GM12875 (cell line): ENCODE results near the gene DCAKD.

Source experiments
- H3K4me3 ChIP-seq: one replicate; pipeline ENCODE4 v1.5.1; 2011; ENCODE audit warnings: low read depth, low read length, control low read depth
- TF ChIP-seq, protein P1 (sequence below): IDR thresholded peaks from 2 replicates; pipeline ENCODE4 v1.5.1; 2011; ENCODE audit warnings: low read depth, mild to moderate bottlenecking, control low read depth, inconsistent platforms, low read length, moderate library complexity, borderline replicate concordance; ENCODE audit not compliant: insufficient read depth

The DCAKD gene

DNA sequence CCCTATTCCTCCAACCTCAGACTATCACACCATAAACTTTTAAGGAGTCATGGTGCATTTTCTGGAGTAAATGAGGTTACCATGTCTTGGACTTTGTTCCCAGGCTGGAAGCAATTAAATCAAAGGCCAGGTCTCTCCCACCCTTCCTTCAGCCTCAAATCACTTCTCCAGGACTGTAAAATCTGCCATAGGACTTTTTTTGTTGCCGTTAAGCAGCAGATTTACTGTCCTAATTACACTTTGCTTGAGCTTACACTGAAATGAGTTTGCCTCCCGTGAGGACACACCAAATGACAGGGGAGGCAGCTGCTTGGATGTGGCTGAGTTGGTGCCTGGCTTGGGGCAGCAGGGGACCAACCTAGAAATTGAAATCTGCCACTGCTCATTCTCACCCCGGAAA is 14.7 kb downstream of the DCAKD start:
- TF ChIP-seq, protein P1, sequence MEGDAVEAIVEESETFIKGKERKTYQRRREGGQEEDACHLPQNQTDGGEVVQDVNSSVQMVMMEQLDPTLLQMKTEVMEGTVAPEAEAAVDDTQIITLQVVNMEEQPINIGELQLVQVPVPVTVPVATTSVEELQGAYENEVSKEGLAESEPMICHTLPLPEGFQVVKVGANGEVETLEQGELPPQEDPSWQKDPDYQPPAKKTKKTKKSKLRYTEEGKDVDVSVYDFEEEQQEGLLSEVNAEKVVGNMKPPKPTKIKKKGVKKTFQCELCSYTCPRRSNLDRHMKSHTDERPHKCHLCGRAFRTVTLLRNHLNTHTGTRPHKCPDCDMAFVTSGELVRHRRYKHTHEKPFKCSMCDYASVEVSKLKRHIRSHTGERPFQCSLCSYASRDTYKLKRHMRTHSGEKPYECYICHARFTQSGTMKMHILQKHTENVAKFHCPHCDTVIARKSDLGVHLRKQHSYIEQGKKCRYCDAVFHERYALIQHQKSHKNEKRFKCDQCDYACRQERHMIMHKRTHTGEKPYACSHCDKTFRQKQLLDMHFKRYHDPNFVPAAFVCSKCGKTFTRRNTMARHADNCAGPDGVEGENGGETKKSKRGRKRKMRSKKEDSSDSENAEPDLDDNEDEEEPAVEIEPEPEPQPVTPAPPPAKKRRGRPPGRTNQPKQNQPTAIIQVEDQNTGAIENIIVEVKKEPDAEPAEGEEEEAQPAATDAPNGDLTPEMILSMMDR = no peak
- H3K4me3 ChIP-seq = no peak overlapping the region

DNA sequence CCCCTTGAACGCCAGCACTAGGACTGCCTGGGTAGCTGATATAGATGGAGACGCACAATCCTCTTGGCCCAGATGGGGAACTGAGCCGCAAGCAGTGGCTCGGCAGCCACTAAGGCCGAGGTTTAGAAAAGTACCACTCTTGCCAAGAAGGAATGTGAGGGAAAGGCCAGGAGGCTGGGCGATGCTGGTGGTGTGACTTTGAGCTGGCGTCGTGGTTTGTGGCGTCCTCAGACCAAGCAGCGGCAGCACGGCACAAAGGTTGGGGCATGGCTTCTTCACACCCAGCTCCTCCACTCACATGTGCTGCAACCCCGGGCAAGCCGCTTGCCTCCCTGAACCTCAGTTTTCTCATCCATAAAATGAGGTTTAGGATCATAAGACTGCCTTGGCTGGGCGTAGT is 15.6 kb downstream of the DCAKD start:
- TF ChIP-seq, protein P1 = no peak
- no peak overlapping the region for H3K4me3 ChIP-seq

DNA sequence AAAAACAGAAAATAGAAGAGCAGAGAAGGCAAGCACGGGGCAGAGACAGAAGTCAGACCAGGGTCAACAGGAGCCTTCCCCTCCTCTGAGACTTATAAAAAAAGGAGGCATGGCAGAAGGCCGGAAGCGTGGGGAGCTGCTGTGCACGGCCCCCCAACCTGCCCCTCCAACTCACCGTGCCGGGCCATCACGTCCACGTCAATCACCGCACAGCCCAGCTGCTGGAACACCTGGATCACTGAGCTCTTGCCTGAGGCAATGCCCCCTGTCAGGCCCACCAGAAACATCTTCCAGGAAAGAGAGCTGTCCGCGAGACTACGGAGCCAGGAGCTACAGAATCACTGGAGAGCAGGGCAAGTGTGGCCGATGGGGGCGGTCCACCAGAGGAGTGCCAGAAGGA is 16.8 kb downstream of the DCAKD start:
- H3K4me3 ChIP-seq = no peak overlapping the region
- TF ChIP-seq, protein P1 = no peak

DNA sequence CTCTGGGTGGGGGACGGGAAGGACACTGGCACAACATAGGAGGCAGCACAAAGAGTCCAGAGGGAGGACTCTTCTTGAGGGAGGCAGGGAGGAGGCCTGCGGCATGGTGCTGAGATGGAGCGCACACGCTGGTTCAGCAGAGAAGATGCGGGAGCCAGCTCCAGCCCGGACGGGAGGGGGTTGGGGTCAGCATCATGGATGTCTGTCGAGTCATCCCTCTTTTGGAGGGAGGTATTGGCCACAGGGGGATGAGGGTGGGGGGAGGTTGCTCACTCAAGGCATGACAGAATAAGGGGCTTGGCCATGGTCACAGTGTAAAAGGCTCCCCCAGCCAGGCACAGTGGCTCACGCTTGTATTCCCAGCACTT is 19.3 kb downstream of the DCAKD start:
- TF ChIP-seq, protein P1 = no peak
- H3K4me3 ChIP-seq = no peak overlapping the region

DNA sequence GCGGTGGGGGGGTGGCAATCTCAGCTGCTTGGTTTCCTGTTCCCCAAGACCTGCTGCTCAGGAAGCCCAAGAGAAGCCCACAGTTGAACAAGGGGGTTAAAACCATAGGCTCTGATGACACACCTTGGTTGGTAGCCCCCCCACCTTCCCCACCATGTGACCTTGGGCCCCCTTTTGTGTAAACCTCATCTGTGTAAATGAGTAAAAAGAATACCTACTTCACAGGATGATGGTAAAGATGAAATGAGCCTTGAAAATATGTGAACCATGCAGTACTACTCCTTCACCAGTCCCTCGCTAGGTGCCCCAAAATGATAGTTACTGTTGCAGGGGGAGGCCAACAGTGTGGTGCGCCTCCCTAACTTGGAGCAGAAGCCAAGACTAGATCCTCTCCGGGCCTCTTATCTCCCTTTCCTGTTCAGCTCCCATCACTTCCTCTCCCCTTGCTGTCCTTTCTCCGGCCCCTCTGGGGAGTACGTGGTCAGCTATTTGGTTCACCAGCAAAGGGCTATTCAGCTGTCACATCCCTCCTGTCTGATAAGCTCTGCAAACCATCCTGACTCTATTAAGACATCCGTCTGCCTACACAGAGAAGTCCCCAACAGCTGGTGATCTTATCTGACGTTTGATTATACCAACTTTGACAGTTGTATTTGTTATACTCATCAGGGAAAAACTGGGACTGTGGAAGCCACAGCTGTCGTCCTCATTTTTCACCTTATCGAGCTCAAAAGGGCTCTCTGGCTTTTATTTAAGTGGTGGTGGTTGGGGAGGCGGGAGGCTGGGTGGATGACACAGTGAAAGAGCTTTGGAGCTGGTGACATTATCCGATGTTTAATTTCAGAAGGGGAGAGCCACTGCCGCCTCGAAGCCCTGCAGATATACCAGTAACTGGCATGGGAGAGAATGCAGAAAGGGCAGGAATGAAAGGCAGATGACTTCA is 19.9 kb downstream of the DCAKD start:
- no peak overlapping the region for H3K4me3 ChIP-seq
- TF ChIP-seq, protein P1 = no peak

DNA sequence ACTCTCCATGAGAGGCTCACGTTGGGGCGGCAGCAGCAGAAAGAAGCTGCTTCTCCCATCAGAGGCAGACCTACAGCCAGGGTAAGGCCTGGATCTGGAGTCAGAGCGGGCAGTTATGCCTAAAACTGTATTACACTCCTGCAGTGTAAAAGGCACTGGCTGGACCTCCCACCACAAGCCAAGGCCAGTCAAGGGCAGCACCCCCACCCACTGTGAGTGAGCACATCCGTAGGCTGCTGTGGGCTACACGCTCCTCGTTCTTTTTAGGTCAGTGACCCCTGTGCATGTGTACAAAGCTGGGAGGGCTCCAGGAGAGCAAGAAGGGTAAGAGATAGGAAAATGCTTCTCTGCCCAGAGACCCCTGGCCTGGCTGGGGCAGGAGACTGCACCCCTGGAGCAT is 20.7 kb downstream of the DCAKD start:
- no peak overlapping the region for H3K4me3 ChIP-seq
- TF ChIP-seq, protein P1 = no peak
